ENCODE measurements around the gene ZNF611.
"Not testable (repeated sequence)": the region's sequence is repeated elsewhere in the genome, so short reads cannot be mapped to it uniquely, and the experiment has no call there.

- TF ChIP-seq, protein P1, sequence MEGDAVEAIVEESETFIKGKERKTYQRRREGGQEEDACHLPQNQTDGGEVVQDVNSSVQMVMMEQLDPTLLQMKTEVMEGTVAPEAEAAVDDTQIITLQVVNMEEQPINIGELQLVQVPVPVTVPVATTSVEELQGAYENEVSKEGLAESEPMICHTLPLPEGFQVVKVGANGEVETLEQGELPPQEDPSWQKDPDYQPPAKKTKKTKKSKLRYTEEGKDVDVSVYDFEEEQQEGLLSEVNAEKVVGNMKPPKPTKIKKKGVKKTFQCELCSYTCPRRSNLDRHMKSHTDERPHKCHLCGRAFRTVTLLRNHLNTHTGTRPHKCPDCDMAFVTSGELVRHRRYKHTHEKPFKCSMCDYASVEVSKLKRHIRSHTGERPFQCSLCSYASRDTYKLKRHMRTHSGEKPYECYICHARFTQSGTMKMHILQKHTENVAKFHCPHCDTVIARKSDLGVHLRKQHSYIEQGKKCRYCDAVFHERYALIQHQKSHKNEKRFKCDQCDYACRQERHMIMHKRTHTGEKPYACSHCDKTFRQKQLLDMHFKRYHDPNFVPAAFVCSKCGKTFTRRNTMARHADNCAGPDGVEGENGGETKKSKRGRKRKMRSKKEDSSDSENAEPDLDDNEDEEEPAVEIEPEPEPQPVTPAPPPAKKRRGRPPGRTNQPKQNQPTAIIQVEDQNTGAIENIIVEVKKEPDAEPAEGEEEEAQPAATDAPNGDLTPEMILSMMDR (IDR thresholded peaks at IDR 0.05 in 2 of 3, conservative IDR thresholded peaks at IDR 0.05 in 1 of 3; ENCODE audit: insufficient read depth in 2 of 3, low read depth in 1 of 3, low read length in 3 of 3), result not testable (repeated sequence)
- not testable (repeated sequence) for TF ChIP-seq POLR2AphosphoS5 (IDR thresholded peaks at IDR 0.05; ENCODE audit: control insufficient read depth, insufficient read depth, low read depth, low read length); SNRNP70 (optimal IDR thresholded peaks at IDR 0.05; ENCODE audit: low read depth, low read length)
- TF ChIP-seq, protein P2, sequence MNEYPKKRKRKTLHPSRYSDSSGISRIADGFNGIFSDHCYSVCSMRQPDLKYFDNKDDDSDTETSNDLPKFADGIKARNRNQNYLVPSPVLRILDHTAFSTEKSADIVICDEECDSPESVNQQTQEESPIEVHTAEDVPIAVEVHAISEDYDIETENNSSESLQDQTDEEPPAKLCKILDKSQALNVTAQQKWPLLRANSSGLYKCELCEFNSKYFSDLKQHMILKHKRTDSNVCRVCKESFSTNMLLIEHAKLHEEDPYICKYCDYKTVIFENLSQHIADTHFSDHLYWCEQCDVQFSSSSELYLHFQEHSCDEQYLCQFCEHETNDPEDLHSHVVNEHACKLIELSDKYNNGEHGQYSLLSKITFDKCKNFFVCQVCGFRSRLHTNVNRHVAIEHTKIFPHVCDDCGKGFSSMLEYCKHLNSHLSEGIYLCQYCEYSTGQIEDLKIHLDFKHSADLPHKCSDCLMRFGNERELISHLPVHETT (CRISPR knock-in tag; conservative IDR thresholded peaks at IDR 0.05 in 1 of 2, IDR thresholded peaks at IDR 0.05 in 1 of 2), result not testable (repeated sequence)
- TF ChIP-seq, protein P3, sequence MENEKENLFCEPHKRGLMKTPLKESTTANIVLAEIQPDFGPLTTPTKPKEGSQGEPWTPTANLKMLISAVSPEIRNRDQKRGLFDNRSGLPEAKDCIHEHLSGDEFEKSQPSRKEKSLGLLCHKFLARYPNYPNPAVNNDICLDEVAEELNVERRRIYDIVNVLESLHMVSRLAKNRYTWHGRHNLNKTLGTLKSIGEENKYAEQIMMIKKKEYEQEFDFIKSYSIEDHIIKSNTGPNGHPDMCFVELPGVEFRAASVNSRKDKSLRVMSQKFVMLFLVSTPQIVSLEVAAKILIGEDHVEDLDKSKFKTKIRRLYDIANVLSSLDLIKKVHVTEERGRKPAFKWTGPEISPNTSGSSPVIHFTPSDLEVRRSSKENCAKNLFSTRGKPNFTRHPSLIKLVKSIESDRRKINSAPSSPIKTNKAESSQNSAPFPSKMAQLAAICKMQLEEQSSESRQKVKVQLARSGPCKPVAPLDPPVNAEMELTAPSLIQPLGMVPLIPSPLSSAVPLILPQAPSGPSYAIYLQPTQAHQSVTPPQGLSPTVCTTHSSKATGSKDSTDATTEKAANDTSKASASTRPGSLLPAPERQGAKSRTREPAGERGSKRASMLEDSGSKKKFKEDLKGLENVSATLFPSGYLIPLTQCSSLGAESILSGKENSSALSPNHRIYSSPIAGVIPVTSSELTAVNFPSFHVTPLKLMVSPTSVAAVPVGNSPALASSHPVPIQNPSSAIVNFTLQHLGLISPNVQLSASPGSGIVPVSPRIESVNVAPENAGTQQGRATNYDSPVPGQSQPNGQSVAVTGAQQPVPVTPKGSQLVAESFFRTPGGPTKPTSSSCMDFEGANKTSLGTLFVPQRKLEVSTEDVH (IDR thresholded peaks at IDR 0.05; ENCODE audit: low read depth, partially characterized antibody), result not testable (repeated sequence)
Observed at GRCh38 chr19:52681216-52681615, 53.6 kb downstream of the ZNF611 start.

All from K562 (cell line).